ENCODE measurements around the gene BOC. TPM values are rescaled to one million over a fixed set of nuclear protein-coding genes. Genes with fewer than 3 reads are reported as not detected.
"Not testable (repeated sequence)": the region's sequence is repeated elsewhere in the genome, so short reads cannot be mapped to it uniquely, and the experiment has no call there.

The BOC gene
- total and polyA plus RNA-seq, 4 donors, result 2.9 to 21.9 (median 6.4) TPM

DNA sequence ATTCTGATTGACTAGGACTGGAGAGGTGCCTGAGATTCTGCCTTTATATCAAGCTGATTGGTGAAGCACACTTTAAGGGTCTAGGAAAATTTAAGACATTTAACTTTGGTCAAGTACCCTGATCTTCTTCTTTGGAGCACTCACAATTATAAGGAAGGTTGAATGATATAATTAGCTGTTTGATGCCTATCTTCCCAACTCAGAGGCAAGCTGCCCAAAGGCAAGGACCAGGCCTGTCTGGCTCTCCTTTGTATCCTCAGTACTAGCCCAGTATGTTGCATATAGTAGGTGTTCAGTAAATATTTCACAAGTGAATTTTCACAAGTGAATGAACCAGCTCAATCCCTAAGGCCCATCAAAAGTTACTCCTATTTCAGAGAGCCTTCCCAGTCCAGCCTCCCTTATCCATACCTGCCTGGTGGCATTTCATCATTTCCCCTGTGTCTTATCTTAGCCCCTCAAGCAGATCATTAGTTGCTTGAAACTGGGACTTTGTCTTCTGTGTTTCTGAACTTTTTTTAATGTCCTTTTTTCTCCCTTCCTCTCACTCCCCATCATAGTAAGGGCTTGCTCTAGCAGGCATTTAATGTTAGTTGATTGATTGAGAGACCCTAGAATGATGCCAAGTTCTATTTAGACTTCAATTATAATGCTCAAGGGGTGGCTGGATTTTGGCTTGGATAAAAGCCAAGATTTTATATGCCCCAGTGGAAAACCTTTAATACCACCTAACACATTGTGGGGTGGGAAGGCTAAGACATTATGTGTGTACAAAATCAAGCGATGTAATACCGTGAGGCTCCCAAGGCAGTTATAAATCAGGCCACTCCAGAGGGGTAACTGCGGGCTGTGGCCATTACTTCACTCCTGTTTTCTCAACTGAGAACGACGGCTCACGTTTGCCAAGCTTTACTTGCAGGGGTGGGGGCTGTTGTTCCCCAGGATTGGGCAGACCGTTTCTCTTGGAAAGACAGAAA, 43.2 kb upstream of the BOC start:
- H3K4me3 ChIP-seq, result no peak overlapping the region
- no peak overlapping the region for H3K27ac ChIP-seq (ENCODE audit: low read depth in 1 of 2, low read length in 1 of 2)
- peak; percentile 43 to 68 (median 64) for DNase-seq
- ATAC-seq (ENCODE audit: insufficient read depth, low FRiP score), result no peak
- no peaks in the 10 kb centered on the region for H3K9me3 ChIP-seq (ENCODE audit: control insufficient read depth in 4 of 4, insufficient read depth in 3 of 4, low read length in 3 of 4)
- H3K36me3 ChIP-seq (ENCODE audit: control insufficient read depth in 4 of 4, insufficient read depth in 4 of 4, low read length in 4 of 4), result no peaks in the 10 kb centered on the region
- no peak overlapping the region for H3K9ac ChIP-seq (ENCODE audit: insufficient read depth in 1 of 2, low read length in 2 of 2)
- H3K4me1 ChIP-seq (ENCODE audit: control insufficient read depth in 5 of 5, insufficient read depth in 5 of 5, low read length in 5 of 5), result peaks cover 0 to 40% (median 20%) of the 10 kb centered on the region in 5 donors
- H3K27me3 ChIP-seq (ENCODE audit: control insufficient read depth in 3 of 3, insufficient read depth in 3 of 3, low read length in 2 of 3), result no peaks in the 10 kb centered on the region
- 80 to 82% methylated on average over 7 of the region's 7 CpGs for WGBS, 2 donors
- TF ChIP-seq, protein P1, sequence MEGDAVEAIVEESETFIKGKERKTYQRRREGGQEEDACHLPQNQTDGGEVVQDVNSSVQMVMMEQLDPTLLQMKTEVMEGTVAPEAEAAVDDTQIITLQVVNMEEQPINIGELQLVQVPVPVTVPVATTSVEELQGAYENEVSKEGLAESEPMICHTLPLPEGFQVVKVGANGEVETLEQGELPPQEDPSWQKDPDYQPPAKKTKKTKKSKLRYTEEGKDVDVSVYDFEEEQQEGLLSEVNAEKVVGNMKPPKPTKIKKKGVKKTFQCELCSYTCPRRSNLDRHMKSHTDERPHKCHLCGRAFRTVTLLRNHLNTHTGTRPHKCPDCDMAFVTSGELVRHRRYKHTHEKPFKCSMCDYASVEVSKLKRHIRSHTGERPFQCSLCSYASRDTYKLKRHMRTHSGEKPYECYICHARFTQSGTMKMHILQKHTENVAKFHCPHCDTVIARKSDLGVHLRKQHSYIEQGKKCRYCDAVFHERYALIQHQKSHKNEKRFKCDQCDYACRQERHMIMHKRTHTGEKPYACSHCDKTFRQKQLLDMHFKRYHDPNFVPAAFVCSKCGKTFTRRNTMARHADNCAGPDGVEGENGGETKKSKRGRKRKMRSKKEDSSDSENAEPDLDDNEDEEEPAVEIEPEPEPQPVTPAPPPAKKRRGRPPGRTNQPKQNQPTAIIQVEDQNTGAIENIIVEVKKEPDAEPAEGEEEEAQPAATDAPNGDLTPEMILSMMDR (IDR thresholded peaks at IDR 0.05; ENCODE audit: control extremely low read depth, extremely low read depth), result no peak

DNA sequence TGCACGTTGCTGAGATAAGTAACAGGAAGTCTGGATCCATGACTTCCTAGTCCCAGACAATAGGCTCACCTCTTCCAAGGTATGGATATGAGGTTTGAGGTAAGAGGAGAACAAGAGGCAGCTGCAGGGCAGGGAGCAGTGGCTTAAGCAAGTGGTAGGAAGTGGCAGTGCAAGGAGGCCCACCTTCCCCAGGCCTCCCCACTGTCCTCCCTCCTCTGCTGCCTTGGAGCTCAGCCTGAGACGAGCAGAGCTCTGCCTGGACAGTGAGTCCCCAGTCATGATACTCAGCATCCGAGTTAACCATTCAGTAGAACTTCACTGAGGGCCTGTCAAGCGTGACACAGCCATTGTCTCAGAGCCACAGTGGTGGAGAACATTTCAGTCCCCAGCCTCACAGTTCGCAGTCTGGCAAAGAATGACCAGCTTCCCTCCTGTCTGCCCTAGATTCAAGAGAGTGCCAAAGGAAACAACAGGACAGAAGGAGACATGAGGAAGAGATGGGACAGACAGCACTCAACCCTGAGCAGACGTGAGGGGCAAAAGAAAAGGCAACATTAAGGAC, 41.4 kb upstream of the BOC start:
- ATAC-seq (ENCODE audit: insufficient read depth, low FRiP score), result no peak
- Histone ChIP-seq H3K27ac (ENCODE audit: low read depth in 1 of 2, low read length in 1 of 2) (no peak overlapping the region), H3K4me3 (no peak overlapping the region), H3K27me3 (ENCODE audit: control insufficient read depth in 3 of 3, insufficient read depth in 3 of 3, low read length in 2 of 3) (no peaks in the 10 kb centered on the region), H3K9me3 (ENCODE audit: control insufficient read depth in 4 of 4, insufficient read depth in 3 of 4, low read length in 3 of 4) (no peaks in the 10 kb centered on the region), H3K36me3 (ENCODE audit: control insufficient read depth in 4 of 4, insufficient read depth in 4 of 4, low read length in 4 of 4) (no peaks in the 10 kb centered on the region), H3K9ac (ENCODE audit: insufficient read depth in 1 of 2, low read length in 2 of 2) (no peak overlapping the region), H3K4me1 (ENCODE audit: control insufficient read depth in 5 of 5, insufficient read depth in 5 of 5, low read length in 5 of 5) (peaks cover 0 to 47% (median 23%) of the 10 kb centered on the region in 5 donors)
- TF ChIP-seq, protein P1 (IDR thresholded peaks at IDR 0.05; ENCODE audit: control extremely low read depth, extremely low read depth), result no peak
- DNase-seq, result no peak
- 78 to 80% methylated on average over 6 of the region's 6 CpGs for WGBS, 2 donors

DNA sequence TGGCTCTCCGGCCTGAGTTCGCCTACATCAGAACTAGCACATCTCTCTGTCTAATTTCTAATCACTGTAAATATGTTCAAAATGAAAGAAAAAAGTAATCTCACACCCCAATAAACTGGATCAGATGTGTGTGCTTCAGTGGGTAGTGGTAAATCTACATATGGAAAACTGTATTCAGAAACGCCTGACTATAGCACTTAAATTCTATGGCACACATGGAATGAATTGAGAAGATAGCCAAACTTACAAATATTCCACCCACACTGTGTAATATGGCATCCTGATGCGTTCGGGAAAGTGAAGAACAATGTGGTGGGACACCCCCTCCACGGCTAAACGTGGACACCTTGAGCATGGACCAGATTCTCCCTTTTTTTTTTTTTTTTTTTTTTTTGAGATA, 40.6 kb upstream of the BOC start:
- H3K4me1 ChIP-seq (ENCODE audit: control insufficient read depth in 5 of 5, insufficient read depth in 5 of 5, low read length in 5 of 5), result peaks cover 0 to 48% (median 24%) of the 10 kb centered on the region in 5 donors
- DNase-seq, result no peak
- H3K36me3 ChIP-seq (ENCODE audit: control insufficient read depth in 4 of 4, insufficient read depth in 4 of 4, low read length in 4 of 4), result no peaks in the 10 kb centered on the region
- no peak overlapping the region for H3K9ac ChIP-seq (ENCODE audit: insufficient read depth in 1 of 2, low read length in 2 of 2)
- no peak overlapping the region for H3K4me3 ChIP-seq
- H3K9me3 ChIP-seq (ENCODE audit: control insufficient read depth in 4 of 4, insufficient read depth in 3 of 4, low read length in 3 of 4), result no peaks in the 10 kb centered on the region
- ATAC-seq (ENCODE audit: insufficient read depth, low FRiP score), result no peak
- H3K27me3 ChIP-seq (ENCODE audit: control insufficient read depth in 3 of 3, insufficient read depth in 3 of 3, low read length in 2 of 3), result no peaks in the 10 kb centered on the region
- TF ChIP-seq, protein P1 (IDR thresholded peaks at IDR 0.05; ENCODE audit: control extremely low read depth, extremely low read depth), result no peak
- WGBS, 2 donors, result 93 to 96% methylated on average over 7 of the region's 7 CpGs
- no peak overlapping the region for H3K27ac ChIP-seq (ENCODE audit: low read depth in 1 of 2, low read length in 1 of 2)

DNA sequence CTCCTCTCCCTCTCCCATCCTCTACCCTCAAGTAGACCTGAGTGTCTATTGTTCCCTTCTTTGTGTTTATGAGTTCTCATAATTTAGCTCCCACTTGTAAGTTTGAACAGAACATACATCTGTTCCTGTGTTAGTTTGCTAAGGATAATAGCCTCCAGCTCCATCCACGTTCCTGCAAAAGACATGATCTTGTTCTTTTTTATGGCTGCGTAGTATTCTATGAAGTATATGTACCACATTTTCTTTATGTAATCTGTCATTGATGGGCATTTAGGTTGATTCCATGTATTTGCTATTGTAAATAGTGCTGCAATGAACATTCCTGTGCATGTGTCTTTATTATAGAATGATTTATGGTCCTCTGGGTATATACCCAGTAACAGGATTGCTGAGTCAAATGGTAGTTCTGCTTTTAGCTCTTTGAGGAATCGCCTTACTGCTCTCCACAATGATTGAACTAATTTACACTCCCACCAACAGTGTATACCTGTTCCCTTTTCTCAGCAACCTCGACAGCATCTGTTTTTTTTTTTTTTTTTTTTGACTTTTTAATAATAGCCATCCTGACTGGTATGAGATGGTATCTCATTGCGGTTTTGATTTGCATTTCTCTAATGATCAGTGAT, 39.6 kb upstream of the BOC start:
- H3K4me3 ChIP-seq; H3K9ac ChIP-seq (ENCODE audit: insufficient read depth in 1 of 2, low read length in 2 of 2); H3K27me3 ChIP-seq (ENCODE audit: control insufficient read depth in 3 of 3, insufficient read depth in 3 of 3, low read length in 2 of 3); DNase-seq; ATAC-seq (ENCODE audit: insufficient read depth, low FRiP score); H3K36me3 ChIP-seq (ENCODE audit: control insufficient read depth in 4 of 4, insufficient read depth in 4 of 4, low read length in 4 of 4); H3K27ac ChIP-seq (ENCODE audit: low read depth in 1 of 2, low read length in 1 of 2); H3K9me3 ChIP-seq (ENCODE audit: control insufficient read depth in 4 of 4, insufficient read depth in 3 of 4, low read length in 3 of 4): not testable (repeated sequence)
- peaks cover 0 to 38% (median 21%) of the 10 kb centered on the region in 5 donors for H3K4me1 ChIP-seq (ENCODE audit: control insufficient read depth in 5 of 5, insufficient read depth in 5 of 5, low read length in 5 of 5)
- WGBS, 2 donors, result 73 to 83% methylated on average over 5 of the region's 5 CpGs

Measured in lung (tissue), 12 donors.